ENCODE measurements around the gene SCUBE3. TPM values are rescaled to one million over a fixed set of nuclear protein-coding genes. Genes with fewer than 3 reads are reported as not detected.

SCUBE3 gene
- total RNA-seq, 1 donor from 2014 or later = 16.3 TPM

DNA sequence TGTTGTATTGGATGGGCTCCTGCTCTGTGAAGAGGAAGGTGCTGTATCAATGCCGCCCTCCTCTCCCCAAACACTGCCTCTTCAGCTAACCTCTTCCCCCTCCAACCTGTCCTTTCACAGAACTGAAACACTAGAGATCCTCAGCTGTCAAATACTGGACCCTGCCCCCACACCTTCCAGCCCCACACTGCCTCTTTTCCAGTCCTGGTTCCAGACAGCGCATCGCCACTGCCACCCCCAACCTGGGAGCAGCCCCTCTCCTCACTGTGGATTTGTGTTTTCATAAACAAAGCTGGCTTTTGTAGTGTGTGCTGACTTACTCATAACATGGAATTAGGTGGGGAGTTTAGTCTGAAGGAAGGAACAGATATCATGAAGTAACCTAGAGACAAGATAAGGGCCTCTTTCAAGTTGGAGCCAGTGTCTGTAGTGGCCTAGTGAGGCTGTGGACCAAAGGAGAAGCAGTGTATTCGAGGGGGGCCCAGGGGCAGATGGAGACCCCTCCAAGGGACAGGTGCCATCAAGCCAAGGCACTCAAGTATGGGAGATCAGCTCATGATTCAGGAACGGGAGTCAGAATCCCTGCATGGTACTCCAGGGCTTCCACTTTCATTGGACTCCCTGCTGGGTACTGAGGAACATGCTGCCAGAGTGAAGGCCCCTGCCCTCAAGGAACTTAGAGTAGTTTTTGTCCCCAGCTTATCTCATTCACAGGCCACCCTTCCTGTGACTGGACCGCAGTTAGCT, 2.1 kb downstream of the SCUBE3 start:
- H3K4me1 Mint-ChIP-seq (ENCODE audit: unreplicated experiment) = peaks cover 46% of the 10 kb centered on the region
- peak overlapping the region; percentile 74 for H3K4me3 Mint-ChIP-seq (ENCODE audit: unreplicated experiment)
- DNase-seq (ENCODE audit: extremely low spot score, unreplicated experiment) = no peak
- H3K9me3 Mint-ChIP-seq (ENCODE audit: unreplicated experiment) = no peaks in the 10 kb centered on the region
- no peak for TF ChIP-seq CTCF (IDR thresholded peaks at IDR 0.05)
- H3K27me3 Mint-ChIP-seq (ENCODE audit: unreplicated experiment) = peaks cover 16% of the 10 kb centered on the region
- H3K27ac Mint-ChIP-seq (ENCODE audit: unreplicated experiment) = no peak overlapping the region
- no peaks in the 10 kb centered on the region for H3K36me3 Mint-ChIP-seq (ENCODE audit: unreplicated experiment)

GRCh38 chr6:35216412-35216732, 2.6 kb downstream of the SCUBE3 start:
- no peak for TF ChIP-seq CTCF (IDR thresholded peaks at IDR 0.05)
- DNase-seq (ENCODE audit: extremely low spot score, unreplicated experiment) = no peak
- no peak overlapping the region for H3K27ac Mint-ChIP-seq (ENCODE audit: unreplicated experiment)
- no peak overlapping the region for H3K4me3 Mint-ChIP-seq (ENCODE audit: unreplicated experiment)
- no peaks in the 10 kb centered on the region for H3K36me3 Mint-ChIP-seq (ENCODE audit: unreplicated experiment)
- peaks cover 46% of the 10 kb centered on the region for H3K4me1 Mint-ChIP-seq (ENCODE audit: unreplicated experiment)
- H3K9me3 Mint-ChIP-seq (ENCODE audit: unreplicated experiment) = no peaks in the 10 kb centered on the region
- peaks cover 16% of the 10 kb centered on the region for H3K27me3 Mint-ChIP-seq (ENCODE audit: unreplicated experiment)

GRCh38 chr6:35216851-35217811, 3.4 kb downstream of the SCUBE3 start:
- H3K36me3 Mint-ChIP-seq (ENCODE audit: unreplicated experiment) = no peaks in the 10 kb centered on the region
- peaks cover 46% of the 10 kb centered on the region for H3K4me1 Mint-ChIP-seq (ENCODE audit: unreplicated experiment)
- H3K27me3 Mint-ChIP-seq (ENCODE audit: unreplicated experiment) = peaks cover 12% of the 10 kb centered on the region
- no peak for TF ChIP-seq CTCF (IDR thresholded peaks at IDR 0.05)
- H3K27ac Mint-ChIP-seq (ENCODE audit: unreplicated experiment) = peak overlapping the region; percentile 42
- no peak overlapping the region for H3K4me3 Mint-ChIP-seq (ENCODE audit: unreplicated experiment)
- no peaks in the 10 kb centered on the region for H3K9me3 Mint-ChIP-seq (ENCODE audit: unreplicated experiment)
- no peak for DNase-seq (ENCODE audit: extremely low spot score, unreplicated experiment)

- peaks cover 44% of the 10 kb centered on the region for H3K4me1 Mint-ChIP-seq (ENCODE audit: unreplicated experiment)
- TF ChIP-seq CTCF (IDR thresholded peaks at IDR 0.05) = no peak
- DNase-seq (ENCODE audit: extremely low spot score, unreplicated experiment) = no peak
- H3K9me3 Mint-ChIP-seq (ENCODE audit: unreplicated experiment) = no peaks in the 10 kb centered on the region
- H3K27ac Mint-ChIP-seq (ENCODE audit: unreplicated experiment) = peak overlapping the region; percentile 42
- no peak overlapping the region for H3K4me3 Mint-ChIP-seq (ENCODE audit: unreplicated experiment)
- no peaks in the 10 kb centered on the region for H3K36me3 Mint-ChIP-seq (ENCODE audit: unreplicated experiment)
- peaks cover 3% of the 10 kb centered on the region for H3K27me3 Mint-ChIP-seq (ENCODE audit: unreplicated experiment)
Observed at GRCh38 chr6:35218021-35218420, 4.3 kb downstream of the SCUBE3 start.

- no peaks in the 10 kb centered on the region for H3K27me3 Mint-ChIP-seq (ENCODE audit: unreplicated experiment)
Observed at GRCh38 chr6:35218456-35218855, 4.7 kb downstream of the SCUBE3 start.

More at GRCh38 chr6:35218456-35218855, 4.7 kb downstream of the SCUBE3 start:
- no peak overlapping the region for H3K27ac Mint-ChIP-seq (ENCODE audit: unreplicated experiment)
- DNase-seq (ENCODE audit: extremely low spot score, unreplicated experiment) = no peak
- TF ChIP-seq CTCF (IDR thresholded peaks at IDR 0.05) = no peak
- H3K9me3 Mint-ChIP-seq (ENCODE audit: unreplicated experiment) = no peaks in the 10 kb centered on the region
- no peaks in the 10 kb centered on the region for H3K36me3 Mint-ChIP-seq (ENCODE audit: unreplicated experiment)
- H3K4me1 Mint-ChIP-seq (ENCODE audit: unreplicated experiment) = peaks cover 40% of the 10 kb centered on the region
- H3K4me3 Mint-ChIP-seq (ENCODE audit: unreplicated experiment) = no peak overlapping the region
